ENCODE measurements around the gene GFOD1. TPM values are rescaled to one million over a fixed set of nuclear protein-coding genes. Genes with fewer than 3 reads are reported as not detected.
"Not testable (repeated sequence)": the region's sequence is repeated elsewhere in the genome, so short reads cannot be mapped to it uniquely, and the experiment has no call there.

GFOD1 gene
- total and polyA plus RNA-seq, 2 donors (not counting 1 experiment from before 2014, with no cell fraction given): 10.5 to 25.3 TPM

- Histone ChIP-seq H3K36me3 (ENCODE audit: control insufficient read depth, insufficient read depth, low read length) (no peaks in the 10 kb centered on the region), H3K4me3 (replicated peaks in 1 of 4; ENCODE audit: control extremely low read depth in 1 of 4, insufficient read depth in 1 of 4, low read depth in 3 of 4, low read length in 4 of 4) (no peak overlapping the region), H3K4me2 (ENCODE audit: extremely low read depth, insufficient read depth, low read length) (no peak overlapping the region), H3K27ac (ENCODE audit: insufficient read depth, low read length) (no peak overlapping the region), H3K4me1 (ENCODE audit: control insufficient read depth, extremely low read depth, insufficient read depth, low read length) (peaks cover 11% of the 10 kb centered on the region), H3K27me3 (ENCODE audit: control insufficient read depth, insufficient read depth, low read length) (no peaks in the 10 kb centered on the region), H2AFZ (ENCODE audit: low read length) (no peak overlapping the region), H3K79me2 (ENCODE audit: control insufficient read depth, insufficient read depth, low read length) (no peaks in the 10 kb centered on the region), H3K9ac (ENCODE audit: insufficient read depth, low read length) (no peak overlapping the region), H3K9me3 (ENCODE audit: control insufficient read depth, insufficient read depth, low read depth, low read length) (no peaks in the 10 kb centered on the region), H4K20me1 (ENCODE audit: control insufficient read depth, extremely low read depth, insufficient read depth, low read length) (no peaks in the 10 kb centered on the region)
- DNase-seq (ENCODE audit: low read depth in 2 of 2): no peak
- TF ChIP-seq CTCF (conservative IDR thresholded peaks at IDR 0.05 in 1 of 2, IDR thresholded peaks at IDR 0.05 in 1 of 2; ENCODE audit: low read depth in 1 of 2, low read length in 2 of 2) (no peak), EZH2 (IDR thresholded peaks at IDR 0.05; ENCODE audit: low read length, missing control alignments) (no peak)
Observed at GRCh38 chr6:13391537-13391936, 95.9 kb downstream of the GFOD1 start.

GRCh38 chr6:13390658-13391057 lies 96.7 kb downstream of the GFOD1 start:
- H3K4me2 ChIP-seq (ENCODE audit: extremely low read depth, insufficient read depth, low read length): no peak overlapping the region
- H3K36me3 ChIP-seq (ENCODE audit: control insufficient read depth, insufficient read depth, low read length): no peaks in the 10 kb centered on the region
- no peaks in the 10 kb centered on the region for H4K20me1 ChIP-seq (ENCODE audit: control insufficient read depth, extremely low read depth, insufficient read depth, low read length)
- H3K4me1 ChIP-seq (ENCODE audit: control insufficient read depth, extremely low read depth, insufficient read depth, low read length): peaks cover 5% of the 10 kb centered on the region
- TF ChIP-seq CTCF (conservative IDR thresholded peaks at IDR 0.05 in 1 of 2, IDR thresholded peaks at IDR 0.05 in 1 of 2; ENCODE audit: low read depth in 1 of 2, low read length in 2 of 2) (no peak), EZH2 (IDR thresholded peaks at IDR 0.05; ENCODE audit: low read length, missing control alignments) (no peak)
- no peak overlapping the region for H2AFZ ChIP-seq (ENCODE audit: low read length)
- no peaks in the 10 kb centered on the region for H3K79me2 ChIP-seq (ENCODE audit: control insufficient read depth, insufficient read depth, low read length)
- H3K27me3 ChIP-seq (ENCODE audit: control insufficient read depth, insufficient read depth, low read length): no peaks in the 10 kb centered on the region
- H3K4me3 ChIP-seq (replicated peaks in 1 of 4; ENCODE audit: control extremely low read depth in 1 of 4, insufficient read depth in 1 of 4, low read depth in 3 of 4, low read length in 4 of 4): no peak overlapping the region
- no peak for DNase-seq (ENCODE audit: low read depth in 2 of 2)
- no peak overlapping the region for H3K27ac ChIP-seq (ENCODE audit: insufficient read depth, low read length)
- H3K9ac ChIP-seq (ENCODE audit: insufficient read depth, low read length): no peak overlapping the region
- H3K9me3 ChIP-seq (ENCODE audit: control insufficient read depth, insufficient read depth, low read depth, low read length): no peaks in the 10 kb centered on the region

GRCh38 chr6:13389237-13389636 lies 98.2 kb downstream of the GFOD1 start:
- not testable (repeated sequence) for H3K79me2 ChIP-seq (ENCODE audit: control insufficient read depth, insufficient read depth, low read length); H3K4me2 ChIP-seq (ENCODE audit: extremely low read depth, insufficient read depth, low read length); H3K4me3 ChIP-seq (replicated peaks in 1 of 4; ENCODE audit: control extremely low read depth in 1 of 4, insufficient read depth in 1 of 4, low read depth in 3 of 4, low read length in 4 of 4); H2AFZ ChIP-seq (ENCODE audit: low read length); H3K4me1 ChIP-seq (ENCODE audit: control insufficient read depth, extremely low read depth, insufficient read depth, low read length); H3K9ac ChIP-seq (ENCODE audit: insufficient read depth, low read length); H3K9me3 ChIP-seq (ENCODE audit: control insufficient read depth, insufficient read depth, low read depth, low read length); H3K36me3 ChIP-seq (ENCODE audit: control insufficient read depth, insufficient read depth, low read length); DNase-seq (ENCODE audit: low read depth in 2 of 2); H4K20me1 ChIP-seq (ENCODE audit: control insufficient read depth, extremely low read depth, insufficient read depth, low read length); H3K27me3 ChIP-seq (ENCODE audit: control insufficient read depth, insufficient read depth, low read length); H3K27ac ChIP-seq (ENCODE audit: insufficient read depth, low read length)

GRCh38 chr6:13388769-13389168 lies 98.6 kb downstream of the GFOD1 start:
- not testable (repeated sequence) for H2AFZ ChIP-seq (ENCODE audit: low read length); H3K9ac ChIP-seq (ENCODE audit: insufficient read depth, low read length); DNase-seq (ENCODE audit: low read depth in 2 of 2); H4K20me1 ChIP-seq (ENCODE audit: control insufficient read depth, extremely low read depth, insufficient read depth, low read length); H3K9me3 ChIP-seq (ENCODE audit: control insufficient read depth, insufficient read depth, low read depth, low read length); H3K4me1 ChIP-seq (ENCODE audit: control insufficient read depth, extremely low read depth, insufficient read depth, low read length); H3K4me2 ChIP-seq (ENCODE audit: extremely low read depth, insufficient read depth, low read length); H3K36me3 ChIP-seq (ENCODE audit: control insufficient read depth, insufficient read depth, low read length); H3K27ac ChIP-seq (ENCODE audit: insufficient read depth, low read length); H3K4me3 ChIP-seq (replicated peaks in 1 of 4; ENCODE audit: control extremely low read depth in 1 of 4, insufficient read depth in 1 of 4, low read depth in 3 of 4, low read length in 4 of 4); H3K27me3 ChIP-seq (ENCODE audit: control insufficient read depth, insufficient read depth, low read length); H3K79me2 ChIP-seq (ENCODE audit: control insufficient read depth, insufficient read depth, low read length)

Measured in fibroblast of lung (primary cell).